ENCODE data around the gene RELN. TPM values are rescaled to one million over a fixed set of nuclear protein-coding genes. Genes with fewer than 3 reads are reported as not detected.

Gene RELN
- total RNA-seq, 1 experiment from 2014 or later = 0.20 TPM

- Mint-ChIP-seq H3K4me1 (peaks cover 6% of the 10 kb centered on the region), H3K36me3 (no peaks in the 10 kb centered on the region), H3K27me3 (ENCODE audit: low read depth) (peaks cover 62% of the 10 kb centered on the region), H3K27ac (no peak overlapping the region), H3K4me3 (no peak overlapping the region), H3K9me3 (no peaks in the 10 kb centered on the region)
- ChIA-PET POLR2A (no interaction called here), CTCF (no interaction called here)
- DNase-seq (ENCODE audit: low spot score) (no peak), ATAC-seq (no peak)
- TF ChIP-seq TEAD1 (CRISPR knock-in tag; IDR thresholded peaks at IDR 0.05) = no peak
- no peak for TF ChIP-seq SOX15 (CRISPR knock-in tag; IDR thresholded peaks at IDR 0.05)
- no peak for TF ChIP-seq ZMAT4 (CRISPR knock-in tag; IDR thresholded peaks at IDR 0.05)
- no peak for TF ChIP-seq NR2C2 (CRISPR knock-in tag; IDR thresholded peaks at IDR 0.05)
- TF ChIP-seq OVOL2 (CRISPR knock-in tag; IDR thresholded peaks at IDR 0.05; ENCODE audit: borderline replicate concordance) = no peak
- no peak for TF ChIP-seq CREM (CRISPR knock-in tag; IDR thresholded peaks at IDR 0.05)
- no peak for TF ChIP-seq HMGXB4 (CRISPR knock-in tag; IDR thresholded peaks at IDR 0.05)
- TF ChIP-seq ATF3 (CRISPR knock-in tag; conservative IDR thresholded peaks at IDR 0.05) = no peak
- no peak for TF ChIP-seq PREB (CRISPR knock-in tag; IDR thresholded peaks at IDR 0.05; ENCODE audit: borderline replicate concordance)
- no peak for TF ChIP-seq ZNF512 (CRISPR knock-in tag; IDR thresholded peaks at IDR 0.05; ENCODE audit: borderline replicate concordance)
- no peak for TF ChIP-seq ZNF281 (CRISPR knock-in tag; IDR thresholded peaks at IDR 0.05)
- TF ChIP-seq GTF2I (CRISPR knock-in tag; conservative IDR thresholded peaks at IDR 0.05) = no peak
- no peak for TF ChIP-seq RELA (CRISPR knock-in tag; IDR thresholded peaks at IDR 0.05; ENCODE audit: borderline replicate concordance)
- no peak for TF ChIP-seq PRRX2 (CRISPR knock-in tag; IDR thresholded peaks at IDR 0.05)
- no peak for TF ChIP-seq HMGA2 (CRISPR knock-in tag; IDR thresholded peaks at IDR 0.05)
- no peak for TF ChIP-seq ZNF425 (CRISPR knock-in tag; conservative IDR thresholded peaks at IDR 0.05)
These were observed 3.8 kb downstream of the RELN start for GRCh38 chr7:103985565-103986126.
